Motor neuron (in vitro differentiated cells): ENCODE measurements around the gene FMO2. TPM values are rescaled to one million over a fixed set of nuclear protein-coding genes. Genes with fewer than 3 reads are reported as not detected.

ENCODE experiments used
- ATAC-seq, 8 experiments: fragments of 200-7000 bp; cut with Tn5 transposase; replicated peaks in 6 of 8; 2 replicates each; pipeline ENCODE4 v1.8.0; 2021; ENCODE audit warnings: mild to moderate bottlenecking in 8 of 8, moderate library complexity in 8 of 8
- H3K27ac ChIP-seq, 2 donors: fragments of 250-450 bp; sonication (Bioruptor Pico); 2 replicates each; pipeline ENCODE4 v1.9.0; 2021; ENCODE audit warnings: antibody characterized with exemption in 2 of 2, mild to moderate bottlenecking in 2 of 2, moderate library complexity in 1 of 2
- H3K4me1 ChIP-seq, 2 donors: fragments of 250-450 bp; sonication (Bioruptor Pico); replicated peaks in 1 of 2; 2 replicates each; pipeline ENCODE4 v1.6.1; 2021; ENCODE audit warnings: antibody characterized with exemption in 2 of 2, mild to moderate bottlenecking in 2 of 2, moderate library complexity in 1 of 2
- H3K4me3 ChIP-seq, 5 donors: fragments of 250-450 bp; sonication (Bioruptor Pico); 2 replicates each; pipeline ENCODE4 v1.9.0; 2021; ENCODE audit warnings: antibody characterized with exemption in 5 of 5, mild to moderate bottlenecking in 5 of 5, moderate library complexity in 4 of 5
- WGBS, 10 experiments: fragments of 450-650 bp; shearing (Covaris generic); methylation state at CpG; one replicate each; pipeline ENCODE4 v1.0.0; 2022; 5-methylcytosine and 5-hydroxymethylcytosine counted together
- in situ Hi-C, 9 experiments: fragments of 400-800 bp; cut with MboI; loops; one replicate each; pipeline ENCODE4 v1.15.0; 2021; ENCODE audit warnings: low sequenced_read_pairs in 9 of 9, low pct_unique_long_range_greater_than_20kb in 2 of 9; ENCODE audit not compliant: unreplicated experiment in 9 of 9
- total RNA-seq, 8 experiments: library from RNA; unstranded; fragments of 300-600 nt; gene quantifications; 2 replicates each; pipeline versions ENCODE4 v1.2.3 to v1.2.4, GENCODE V29; 2022

FMO2 gene
- total RNA-seq, 8 experiments from 2014 or later = 0.55 to 8.9 (median 1.2) TPM; not detected in 2

DNA sequence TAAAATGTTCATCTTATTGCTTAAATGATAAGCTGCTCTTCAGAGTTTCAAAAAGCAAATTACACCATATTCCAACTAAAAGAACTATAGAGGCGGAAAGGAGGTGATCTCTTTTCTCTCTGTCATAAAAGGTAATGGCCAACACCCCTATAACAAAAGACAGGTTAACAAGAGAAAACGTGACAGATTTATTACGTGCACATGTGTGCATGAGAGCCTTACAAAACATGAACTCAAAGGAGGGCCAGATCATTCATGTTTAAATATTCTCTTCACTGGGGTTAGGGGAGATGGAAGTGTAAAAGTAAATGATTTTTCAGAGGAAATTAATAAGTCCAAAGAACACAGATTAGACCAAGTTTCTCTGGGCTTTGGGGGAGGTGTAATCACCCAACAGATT lies 26.5 kb upstream of the FMO2 start:
- in situ Hi-C loops = no loop called here
- ATAC-seq = no peak
- Histone ChIP-seq H3K4me3 (no peak overlapping the region), H3K27ac (no peak overlapping the region), H3K4me1 (peaks cover 0 to 4% of the 10 kb centered on the region in 2 donors)
- 20 to 97% (median 79%) methylated on average over 1 to 3 of the region's 3 CpGs; no CpG with 5 or more reads in 1 of the 10 experiments for WGBS, 10 experiments

- 0 to 100% (median 82%) methylated on average over 1 to 2 of the region's 2 CpGs; no CpG with 5 or more reads in 4 of the 10 experiments for WGBS, 10 experiments
- H3K4me3 ChIP-seq = no peak overlapping the region
- H3K27ac ChIP-seq = no peak overlapping the region
- ATAC-seq = peak in 3 of 8 experiments; percentile 82 to 90 (median 87)
- H3K4me1 ChIP-seq = peaks cover 0 to 4% of the 10 kb centered on the region in 2 donors
- in situ Hi-C loops = no loop called here
These were observed 26.0 kb upstream of the FMO2 start for GRCh38 chr1:171159148-171159547.

DNA sequence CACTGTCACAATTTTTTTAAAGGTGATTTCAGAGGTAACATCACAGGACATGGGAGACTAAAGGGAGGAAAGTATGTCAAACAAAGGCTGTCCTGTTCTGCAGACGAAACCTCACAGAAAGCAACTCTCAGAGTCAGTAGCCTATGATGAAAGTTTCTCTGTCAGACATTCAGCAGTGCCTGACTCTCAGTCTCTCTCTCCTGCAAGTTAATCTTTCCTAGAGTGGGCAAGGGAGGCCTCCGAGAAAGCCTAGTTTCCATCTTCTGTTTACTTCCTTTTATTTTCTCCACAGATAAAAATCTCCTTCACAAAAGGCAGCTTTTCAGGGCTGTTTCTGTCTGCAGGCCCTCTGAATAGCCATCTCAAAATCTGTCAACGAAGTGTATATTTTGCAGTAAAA lies 24.9 kb upstream of the FMO2 start:
- no peak overlapping the region for H3K27ac ChIP-seq
- in situ Hi-C loops = no loop called here
- H3K4me1 ChIP-seq = peaks cover 0 to 4% of the 10 kb centered on the region in 2 donors
- peak in 1 of 8 experiments; percentile 63 for ATAC-seq
- H3K4me3 ChIP-seq = no peak overlapping the region
- WGBS, 10 experiments = 13 to 81% (median 47%) methylated on average over 1 to 3 of the region's 3 CpGs; no CpG with 5 or more reads in 2 of the 10 experiments

DNA sequence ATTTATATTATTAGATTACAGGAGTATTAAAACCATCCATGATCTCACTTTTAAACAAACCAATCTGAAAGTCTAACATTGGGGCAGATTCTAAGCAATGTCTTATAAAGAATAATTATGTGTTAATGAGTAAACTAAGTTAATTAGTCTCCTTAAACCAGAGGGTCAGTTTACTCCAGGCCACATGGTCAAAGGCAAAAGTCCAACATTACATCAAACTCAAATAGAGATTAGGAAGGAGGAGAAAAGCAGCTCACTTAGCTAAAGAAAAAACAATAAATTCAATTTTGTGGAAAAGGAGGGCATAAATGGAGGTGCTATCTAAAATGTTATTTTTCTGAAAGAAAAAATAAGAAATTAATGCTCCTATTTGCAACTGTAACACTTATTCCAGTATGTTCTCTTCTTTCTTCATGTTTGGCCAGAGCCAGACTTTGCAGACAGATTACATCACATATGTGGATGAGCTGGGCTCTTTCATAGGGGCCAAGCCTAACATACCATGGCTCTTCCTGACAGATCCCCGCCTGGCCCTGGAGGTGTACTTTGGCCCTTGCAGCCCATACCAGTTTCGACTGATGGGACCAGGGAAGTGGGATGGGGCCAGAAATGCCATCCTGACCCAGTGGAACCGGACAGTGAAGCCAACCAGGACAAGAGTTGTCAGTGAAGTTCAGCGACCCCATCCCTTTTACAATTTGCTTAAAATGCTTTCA lies 24.3 kb upstream of the FMO2 start:
- Histone ChIP-seq H3K4me3 (no peak overlapping the region), H3K4me1 (peaks cover 0 to 4% of the 10 kb centered on the region in 2 donors), H3K27ac (no peak overlapping the region)
- 48 to 93% (median 78%) methylated on average over 2 to 4 of the region's 4 CpGs; no CpG with 5 or more reads in 3 of the 10 experiments for WGBS, 10 experiments
- no peak for ATAC-seq
- in situ Hi-C loops = no loop called here

GRCh38 chr1:171161431-171161830 lies 23.7 kb upstream of the FMO2 start:
- H3K4me3 ChIP-seq = no peak overlapping the region
- peaks cover 0 to 4% of the 10 kb centered on the region in 2 donors for H3K4me1 ChIP-seq
- in situ Hi-C loops = no loop called here
- no peak for ATAC-seq
- no peak overlapping the region for H3K27ac ChIP-seq

- no peak for ATAC-seq
- Histone ChIP-seq H3K4me3 (no peak overlapping the region), H3K27ac (no peak overlapping the region), H3K4me1 (no peaks in the 10 kb centered on the region)
- 24 to 100% (median 89%) methylated on average over 1 to 2 of the region's 2 CpGs; no CpG with 5 or more reads in 2 of the 10 experiments for WGBS, 10 experiments
- in situ Hi-C loops = no loop called here
These were observed 18.7 kb upstream of the FMO2 start for GRCh38 chr1:171166361-171166760.

GRCh38 chr1:171167785-171168184 lies 17.3 kb upstream of the FMO2 start:
- WGBS, 10 experiments = 44 to 100% (median 90%) methylated on average over 1 to 2 of the region's 2 CpGs; no CpG with 5 or more reads in 2 of the 10 experiments
- H3K4me3 ChIP-seq = no peak overlapping the region
- in situ Hi-C loops = no loop called here
- no peak for ATAC-seq
- H3K27ac ChIP-seq = no peak overlapping the region
- no peaks in the 10 kb centered on the region for H3K4me1 ChIP-seq

DNA sequence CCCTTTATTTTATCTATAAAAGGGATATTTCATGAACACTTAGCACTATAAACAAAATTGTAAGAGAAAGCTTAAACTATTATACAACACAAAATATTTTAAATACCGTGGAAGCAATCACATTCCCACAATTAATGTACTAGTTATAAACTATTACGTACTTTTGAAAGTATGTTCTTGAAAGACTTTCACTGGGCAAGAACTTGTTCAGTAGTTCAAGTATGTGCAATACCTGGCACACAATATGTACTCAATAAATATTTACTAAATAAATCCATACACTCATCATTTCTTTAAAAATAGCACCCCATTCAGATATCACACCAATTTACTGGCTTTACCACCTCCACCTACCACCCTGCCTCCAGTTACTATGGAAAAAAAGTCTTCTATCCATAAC lies 12.6 kb upstream of the FMO2 start:
- WGBS, 10 experiments = 47 to 100% (median 91%) methylated on average over 1 to 2 of the region's 2 CpGs; no CpG with 5 or more reads in 2 of the 10 experiments
- in situ Hi-C loops = no loop called here
- no peaks in the 10 kb centered on the region for H3K4me1 ChIP-seq
- no peak for ATAC-seq
- no peak overlapping the region for H3K27ac ChIP-seq
- no peak overlapping the region for H3K4me3 ChIP-seq

- Histone ChIP-seq H3K4me3 (no peak overlapping the region), H3K4me1 (no peaks in the 10 kb centered on the region), H3K27ac (no peak overlapping the region)
- ATAC-seq = no peak
- 75 to 100% (median 85%) methylated on average over 1 of the region's 1 CpG; no CpG with 5 or more reads in 3 of the 10 experiments for WGBS, 10 experiments
- in situ Hi-C loops = no loop called here
These were observed 12.0 kb upstream of the FMO2 start for GRCh38 chr1:171173069-171173468.

DNA sequence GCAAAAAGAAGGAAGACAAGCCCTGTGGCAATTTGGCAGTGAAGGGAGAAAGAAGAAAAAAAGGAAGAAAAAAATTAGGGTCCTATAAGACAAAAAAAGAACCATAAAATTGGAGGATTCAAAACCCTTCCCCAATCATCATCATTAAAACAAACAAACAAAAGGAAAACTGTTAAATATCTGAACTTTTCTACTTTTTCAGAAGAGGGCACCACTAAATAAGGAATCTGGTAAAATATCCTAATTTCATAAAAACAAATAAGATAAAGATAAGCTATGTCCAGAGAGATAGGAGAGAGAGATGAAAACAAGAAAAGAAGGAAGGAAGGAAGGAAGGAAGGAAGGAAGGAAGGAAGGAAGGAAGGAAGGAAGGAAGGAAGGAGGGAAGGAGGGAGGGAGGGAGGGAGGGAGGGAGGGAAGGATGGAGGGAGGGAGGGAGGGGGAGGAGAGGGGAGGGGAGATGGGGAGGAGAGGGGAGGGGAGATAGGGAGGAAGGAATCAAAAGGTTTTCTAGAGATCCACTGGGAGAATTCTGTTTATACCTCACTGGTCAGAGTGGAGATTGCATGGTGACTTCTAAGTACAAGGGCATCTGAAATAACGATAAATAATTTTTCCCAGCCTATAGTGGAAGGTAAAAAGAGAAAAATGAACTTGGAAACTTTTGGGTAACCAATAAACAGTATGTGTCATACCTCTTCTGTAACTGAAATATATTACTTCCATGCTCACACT lies 10.4 kb upstream of the FMO2 start:
- WGBS, 10 experiments = 75 to 100% (median 94%) methylated on average over 1 of the region's 1 CpG; no CpG with 5 or more reads in 6 of the 10 experiments
- in situ Hi-C loops = no loop called here
- no peak for ATAC-seq

GRCh38 chr1:171177261-171177660 lies 7.8 kb upstream of the FMO2 start:
- in situ Hi-C loops = no loop called here
- no peak overlapping the region for H3K4me3 ChIP-seq
- 40 to 100% (median 73%) methylated on average over 1 to 4 of the region's 4 CpGs; no CpG with 5 or more reads in 1 of the 10 experiments for WGBS, 10 experiments
- H3K27ac ChIP-seq = no peak overlapping the region
- H3K4me1 ChIP-seq = no peaks in the 10 kb centered on the region
- no peak for ATAC-seq

More for the DNA sequence above, 10.4 kb upstream of the FMO2 start:
- no peak overlapping the region for H3K27ac ChIP-seq
- no peak overlapping the region for H3K4me3 ChIP-seq
- no peaks in the 10 kb centered on the region for H3K4me1 ChIP-seq

DNA sequence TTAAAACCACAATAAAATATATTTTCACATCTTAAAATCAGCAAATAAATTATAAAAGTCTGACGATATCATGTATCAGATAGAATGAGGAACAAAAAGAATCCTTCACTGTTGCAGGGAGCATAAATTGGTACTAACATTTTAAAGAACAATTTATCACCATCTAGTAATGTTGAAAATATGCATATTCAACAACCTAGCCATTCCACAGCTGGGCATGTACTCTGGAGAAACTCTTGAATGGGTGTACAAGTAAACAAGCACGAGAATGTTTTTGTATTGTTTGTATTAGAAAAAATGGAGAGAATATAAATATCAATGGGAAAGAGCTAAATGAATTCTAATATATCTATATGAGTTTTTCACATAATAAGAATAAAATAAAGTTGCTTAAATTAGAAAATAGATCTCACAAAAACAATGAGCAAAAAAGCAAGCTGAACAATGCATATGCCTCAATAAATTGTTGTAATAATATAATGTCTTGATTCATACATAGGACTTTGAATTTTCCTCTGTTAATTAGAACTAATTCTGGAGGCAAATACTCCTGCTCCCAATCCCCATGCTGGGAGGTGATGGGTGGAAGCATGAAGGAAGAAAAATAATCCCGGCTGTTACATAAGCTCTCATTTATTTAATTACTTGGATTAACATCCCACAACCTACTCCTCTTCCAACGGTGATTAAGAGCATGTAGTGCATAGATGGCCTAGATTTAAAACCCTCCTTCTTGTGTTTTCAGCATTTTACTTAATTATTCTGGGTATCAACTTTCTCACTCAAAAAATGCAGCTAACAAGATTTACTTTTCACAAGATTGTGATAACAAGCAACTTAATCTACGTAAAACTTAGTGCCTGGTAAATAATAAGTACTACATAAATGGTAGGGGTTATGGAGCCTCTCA lies 5.5 kb upstream of the FMO2 start:
- Histone ChIP-seq H3K4me1 (no peaks in the 10 kb centered on the region), H3K27ac (no peak overlapping the region), H3K4me3 (no peak overlapping the region)
- in situ Hi-C loops = no loop called here
- ATAC-seq = peak in 3 of 8 experiments; percentile 24 to 76 (median 70)
- 0 to 84% (median 67%) methylated on average over 2 to 5 of the region's 5 CpGs for WGBS, 10 experiments

- WGBS, 10 experiments = 0 to 97% (median 87%) methylated on average over 1 to 2 of the region's 2 CpGs
- Histone ChIP-seq H3K4me3 (no peak overlapping the region), H3K4me1 (no peaks in the 10 kb centered on the region), H3K27ac (no peak overlapping the region)
- in situ Hi-C loops = no loop called here
- ATAC-seq = peak in 3 of 8 experiments; percentile 60 to 85 (median 76)
These were observed 4.4 kb upstream of the FMO2 start for GRCh38 chr1:171180670-171181069.
